Measurements from ENCODE around the gene MGMT. TPM values are rescaled to one million over a fixed set of nuclear protein-coding genes. Genes with fewer than 3 reads are reported as not detected.

MGMT gene
- total RNA-seq, 3 donors from 2014 or later = 34.1 to 57.8 (median 46.7) TPM

DNA sequence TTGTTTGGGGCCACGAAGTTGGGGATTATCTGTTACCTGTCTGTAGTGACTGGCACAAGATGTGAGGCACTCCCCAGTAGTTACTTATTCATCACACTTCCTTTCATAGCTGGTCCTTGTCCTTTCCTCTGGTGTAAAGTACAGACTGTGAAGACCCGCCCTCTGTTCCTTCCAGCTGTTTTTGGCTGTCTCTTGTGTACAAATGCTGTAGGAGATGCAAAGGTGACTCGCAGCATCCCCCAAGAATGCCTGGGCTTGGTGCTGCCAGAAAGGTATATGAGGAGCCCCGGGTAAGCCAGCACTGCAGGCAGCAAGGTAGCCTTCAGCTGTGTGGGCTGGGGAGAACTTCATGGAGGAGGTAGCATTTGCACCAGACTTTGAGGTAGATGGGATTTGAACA lies 260.5 kb downstream of the MGMT start:
- no peaks in the 10 kb centered on the region for H3K4me1 ChIP-seq
- intact Hi-C loops (cut with DNase I; ENCODE audit: low total_unique reads) = no loop called here
- H3K9me3 ChIP-seq = peaks cover 6 to 14% of the 10 kb centered on the region in 2 donors
- no peak overlapping the region for H3K27ac ChIP-seq
- no peak for TF ChIP-seq POLR2A (IDR thresholded peaks at IDR 0.05)
- H3K36me3 ChIP-seq = no peaks in the 10 kb centered on the region
- no peak overlapping the region for H3K4me3 ChIP-seq
- DNase-seq (ENCODE audit: low spot score in 2 of 2) = no peak
- H3K27me3 ChIP-seq = no peaks in the 10 kb centered on the region

DNA sequence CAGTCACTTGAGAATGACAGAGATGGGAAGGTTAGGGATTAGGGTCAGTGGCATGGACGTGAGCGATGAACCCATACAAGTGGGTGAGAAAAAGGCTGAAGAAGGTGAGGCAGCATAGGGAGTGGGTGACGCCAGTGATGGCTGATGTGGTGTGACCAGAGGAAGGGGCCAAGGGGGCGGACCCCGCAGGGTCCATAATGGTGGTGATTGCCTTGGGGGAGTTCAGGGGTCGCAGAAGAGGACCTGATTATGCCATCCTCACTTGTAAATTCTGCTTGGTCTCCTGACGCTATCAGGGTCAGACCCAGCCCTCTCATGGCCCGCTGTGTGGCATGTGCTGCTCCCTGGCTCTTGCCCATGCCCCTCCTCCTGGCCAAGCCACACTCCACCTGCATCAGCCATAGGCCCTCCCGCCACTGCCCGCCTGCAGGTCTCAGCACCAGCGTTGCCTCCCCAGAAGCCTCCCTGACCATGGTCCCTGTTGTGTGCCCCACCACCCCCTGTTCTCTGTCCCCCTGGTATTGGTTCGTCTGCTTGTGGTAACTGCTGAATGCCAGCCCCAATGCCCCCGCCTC lies 261.3 kb downstream of the MGMT start:
- no peak for DNase-seq (ENCODE audit: low spot score in 2 of 2)
- no peak overlapping the region for H3K4me3 ChIP-seq
- H3K27ac ChIP-seq = no peak overlapping the region
- TF ChIP-seq POLR2A (IDR thresholded peaks at IDR 0.05) = no peak
- TF ChIP-seq, protein P1, sequence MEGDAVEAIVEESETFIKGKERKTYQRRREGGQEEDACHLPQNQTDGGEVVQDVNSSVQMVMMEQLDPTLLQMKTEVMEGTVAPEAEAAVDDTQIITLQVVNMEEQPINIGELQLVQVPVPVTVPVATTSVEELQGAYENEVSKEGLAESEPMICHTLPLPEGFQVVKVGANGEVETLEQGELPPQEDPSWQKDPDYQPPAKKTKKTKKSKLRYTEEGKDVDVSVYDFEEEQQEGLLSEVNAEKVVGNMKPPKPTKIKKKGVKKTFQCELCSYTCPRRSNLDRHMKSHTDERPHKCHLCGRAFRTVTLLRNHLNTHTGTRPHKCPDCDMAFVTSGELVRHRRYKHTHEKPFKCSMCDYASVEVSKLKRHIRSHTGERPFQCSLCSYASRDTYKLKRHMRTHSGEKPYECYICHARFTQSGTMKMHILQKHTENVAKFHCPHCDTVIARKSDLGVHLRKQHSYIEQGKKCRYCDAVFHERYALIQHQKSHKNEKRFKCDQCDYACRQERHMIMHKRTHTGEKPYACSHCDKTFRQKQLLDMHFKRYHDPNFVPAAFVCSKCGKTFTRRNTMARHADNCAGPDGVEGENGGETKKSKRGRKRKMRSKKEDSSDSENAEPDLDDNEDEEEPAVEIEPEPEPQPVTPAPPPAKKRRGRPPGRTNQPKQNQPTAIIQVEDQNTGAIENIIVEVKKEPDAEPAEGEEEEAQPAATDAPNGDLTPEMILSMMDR (IDR thresholded peaks at IDR 0.05) = no peak
- no peak for TF ChIP-seq POLR2AphosphoS5 (IDR thresholded peaks at IDR 0.05)
- H3K27me3 ChIP-seq = no peaks in the 10 kb centered on the region
- H3K4me1 ChIP-seq = no peaks in the 10 kb centered on the region
- H3K9me3 ChIP-seq = peaks cover 6 to 14% of the 10 kb centered on the region in 2 donors
- H3K36me3 ChIP-seq = no peaks in the 10 kb centered on the region
- intact Hi-C loops (cut with DNase I; ENCODE audit: low total_unique reads) = no loop called here

DNA sequence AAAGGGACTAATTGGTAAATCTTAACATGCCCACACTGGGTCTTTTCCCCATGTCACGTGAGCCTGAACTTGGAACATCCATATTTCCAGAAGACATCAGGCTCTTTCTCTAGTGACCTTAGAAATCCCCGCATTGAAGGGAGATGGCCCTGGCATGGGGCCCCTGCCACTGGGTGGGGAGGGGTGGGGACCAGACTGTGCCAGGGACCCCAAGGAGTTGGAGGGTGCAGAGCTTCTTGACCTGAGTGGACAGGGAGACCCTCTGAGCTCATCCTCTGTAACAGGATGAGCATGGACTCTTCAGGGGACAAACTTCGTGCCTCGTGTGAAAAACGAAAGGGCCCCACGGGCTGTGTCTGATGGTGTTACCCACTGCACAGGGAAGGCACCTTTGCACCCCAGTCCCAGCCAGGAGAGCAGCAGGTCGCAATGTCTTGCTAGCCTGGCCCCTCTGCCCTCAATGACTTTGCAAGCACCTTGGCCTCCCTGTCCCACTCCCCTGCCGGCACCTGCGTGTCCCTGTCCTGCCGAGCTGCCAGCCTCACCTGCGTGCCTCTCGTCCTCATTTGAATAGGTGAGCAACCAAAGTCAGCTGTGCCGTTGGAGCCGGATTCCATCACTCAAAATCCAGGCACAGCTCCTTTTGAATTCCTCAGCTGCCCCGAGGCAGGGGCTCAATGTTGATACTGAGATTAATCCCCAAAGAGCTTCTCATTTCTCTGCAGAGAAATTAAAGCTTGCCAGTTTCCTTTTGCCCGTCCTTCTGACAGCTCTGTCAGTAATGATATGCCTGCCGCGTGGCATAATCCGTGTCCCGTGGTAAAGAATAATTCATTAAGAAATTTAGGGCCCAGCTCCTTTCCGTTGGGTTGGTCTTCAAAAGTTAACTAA lies 262.1 kb downstream of the MGMT start:
- no peak for DNase-seq (ENCODE audit: low spot score in 2 of 2)
- TF ChIP-seq, protein P1 (IDR thresholded peaks at IDR 0.05) = no peak
- TF ChIP-seq POLR2AphosphoS5 (IDR thresholded peaks at IDR 0.05) = no peak
- no peak for TF ChIP-seq POLR2A (IDR thresholded peaks at IDR 0.05)
- Histone ChIP-seq H3K36me3 (no peaks in the 10 kb centered on the region), H3K4me3 (no peak overlapping the region), H3K27me3 (no peaks in the 10 kb centered on the region), H3K27ac (no peak overlapping the region), H3K9me3 (peaks cover 6 to 14% of the 10 kb centered on the region in 2 donors), H3K4me1 (no peaks in the 10 kb centered on the region)
- intact Hi-C loops (cut with DNase I; ENCODE audit: low total_unique reads) = no loop called here

DNA sequence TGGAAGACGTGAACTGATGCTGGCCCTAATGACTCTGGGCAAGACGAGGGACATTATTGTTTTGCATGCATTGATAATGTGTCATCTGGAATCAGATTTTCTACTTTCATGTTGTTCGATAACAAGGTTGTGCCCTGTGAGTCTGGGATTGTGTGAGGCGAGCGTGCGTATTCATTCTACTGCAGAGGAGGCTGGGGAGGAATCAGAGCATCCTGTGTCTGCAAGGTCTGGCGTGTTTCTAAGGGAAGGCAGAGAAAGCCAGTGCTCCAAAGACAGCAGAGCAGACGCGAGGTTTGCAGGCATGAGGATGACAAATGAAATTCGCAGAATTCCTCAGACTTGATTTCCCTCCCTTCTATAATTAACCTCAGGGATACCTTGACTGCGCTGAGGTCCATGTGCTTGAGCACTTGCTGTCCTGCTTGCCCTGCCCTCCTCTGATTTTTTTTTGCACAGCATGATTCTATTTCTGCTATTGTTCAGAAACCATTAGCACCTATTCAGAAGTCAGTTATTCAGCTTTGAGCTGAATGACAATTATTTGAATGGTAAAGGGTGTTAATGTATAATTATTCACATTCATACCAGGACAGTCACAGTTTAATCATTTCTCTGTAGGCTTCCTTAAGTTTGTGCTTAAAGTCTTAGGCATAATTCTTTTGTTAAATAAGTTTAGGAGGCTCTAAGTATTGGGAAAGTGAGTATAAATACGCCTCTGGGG lies 263.4 kb downstream of the MGMT start:
- intact Hi-C loops (cut with DNase I; ENCODE audit: low total_unique reads) = no loop called here
- TF ChIP-seq, protein P1 (IDR thresholded peaks at IDR 0.05) = no peak
- TF ChIP-seq POLR2AphosphoS5 (IDR thresholded peaks at IDR 0.05) (no peak), POLR2A (IDR thresholded peaks at IDR 0.05) (no peak)
- no peak for DNase-seq (ENCODE audit: low spot score in 2 of 2)

DNA sequence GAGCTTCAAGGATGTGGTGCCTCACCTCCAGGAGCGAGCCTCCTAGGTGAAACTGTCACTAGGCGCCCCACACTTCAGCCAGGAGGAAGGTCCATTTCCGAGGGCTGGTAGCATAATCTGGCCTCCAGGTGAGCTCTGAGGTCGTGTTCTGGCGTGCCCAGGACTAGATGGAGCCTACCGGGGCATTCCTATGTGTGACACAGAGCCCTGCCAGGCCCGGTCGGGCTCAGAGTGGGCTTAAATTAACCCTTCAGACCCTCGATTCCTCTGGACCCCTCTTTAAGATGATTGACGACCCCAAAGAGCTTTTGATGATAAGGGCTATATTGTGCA lies 263.9 kb downstream of the MGMT start:
- Histone ChIP-seq H3K4me1 (no peaks in the 10 kb centered on the region), H3K27ac (no peak overlapping the region), H3K9me3 (peaks cover 6 to 14% of the 10 kb centered on the region in 2 donors), H3K36me3 (no peaks in the 10 kb centered on the region), H3K4me3 (no peak overlapping the region), H3K27me3 (no peaks in the 10 kb centered on the region)
- no peak for DNase-seq (ENCODE audit: low spot score in 2 of 2)
- intact Hi-C loops (cut with DNase I; ENCODE audit: low total_unique reads) = no loop called here
- TF ChIP-seq, protein P1 (IDR thresholded peaks at IDR 0.05) = no peak
- TF ChIP-seq POLR2A (IDR thresholded peaks at IDR 0.05) (no peak), POLR2AphosphoS5 (IDR thresholded peaks at IDR 0.05) (no peak)

More for the DNA sequence above, 263.4 kb downstream of the MGMT start:
- Histone ChIP-seq H3K4me1 (no peaks in the 10 kb centered on the region), H3K36me3 (no peaks in the 10 kb centered on the region), H3K9me3 (peaks cover 6 to 14% of the 10 kb centered on the region in 2 donors), H3K4me3 (no peak overlapping the region), H3K27ac (no peak overlapping the region), H3K27me3 (no peaks in the 10 kb centered on the region)
